Fibroblast of lung (primary cell): Measurements from ENCODE around the gene NEU2.

Experiments
- EZH2 ChIP-seq: IDR thresholded peaks from 2 replicates; pipeline ENCODE4 v1.5.1; 2012; ENCODE audit warnings: low read length, control low read depth, mild to moderate bottlenecking; ENCODE audit errors: missing control alignments
- TF ChIP-seq, protein P1 (sequence below), 2 donors: IDR thresholded peaks in 1 of 2; conservative IDR thresholded peaks in 1 of 2; 1 replicate in 1 of 2; 2 replicates in 1 of 2; pipeline ENCODE4 v1.5.1; 2011 to 2012; ENCODE audit warnings: low read length in 2 of 2, control low read depth in 1 of 2, inconsistent platforms in 1 of 2, low read depth in 1 of 2, mild to moderate bottlenecking in 1 of 2

DNA sequence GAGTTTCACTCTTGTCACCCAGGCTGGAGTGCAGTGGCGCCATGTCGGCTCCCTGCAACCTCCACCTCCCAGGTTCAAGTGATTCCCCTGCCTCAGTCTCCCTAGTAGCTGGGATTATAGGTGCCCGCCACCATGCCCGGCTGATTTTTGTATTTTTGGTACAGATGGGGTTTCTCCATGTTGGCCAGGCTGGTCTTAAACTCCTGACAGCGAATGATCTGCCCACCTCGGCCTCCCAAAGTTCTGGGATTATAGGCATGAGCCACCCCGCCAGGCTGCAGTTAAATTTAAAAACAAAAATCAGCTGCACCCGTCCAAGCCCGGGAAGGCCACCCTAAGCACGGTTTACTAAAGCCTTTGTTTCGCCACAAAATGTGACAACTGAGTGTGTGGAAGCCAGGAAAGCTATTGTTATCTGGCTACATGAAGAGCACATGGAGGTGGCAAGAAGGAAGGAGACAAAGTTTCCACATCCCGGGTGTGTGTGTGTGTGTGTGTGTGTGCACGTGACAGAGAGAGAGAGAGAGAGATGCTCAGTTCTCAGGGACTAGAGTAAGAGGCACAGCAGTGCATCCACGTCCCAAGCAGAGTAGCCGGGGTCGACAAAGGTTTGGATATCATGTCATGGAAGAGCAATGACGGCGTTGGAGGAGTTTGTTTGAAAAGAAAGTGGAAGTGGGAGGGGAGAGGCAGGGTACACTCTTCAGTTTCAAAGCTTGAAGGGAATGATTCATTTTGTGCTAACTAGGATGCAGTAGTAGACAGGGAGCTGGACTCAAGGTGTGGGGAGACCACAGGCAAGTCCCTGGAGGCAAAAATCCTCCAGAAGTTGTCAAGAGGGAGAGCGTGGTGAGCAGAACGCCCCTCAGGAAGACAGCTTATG lies 47.7 kb downstream of the NEU2 start:
- TF ChIP-seq, protein P1, sequence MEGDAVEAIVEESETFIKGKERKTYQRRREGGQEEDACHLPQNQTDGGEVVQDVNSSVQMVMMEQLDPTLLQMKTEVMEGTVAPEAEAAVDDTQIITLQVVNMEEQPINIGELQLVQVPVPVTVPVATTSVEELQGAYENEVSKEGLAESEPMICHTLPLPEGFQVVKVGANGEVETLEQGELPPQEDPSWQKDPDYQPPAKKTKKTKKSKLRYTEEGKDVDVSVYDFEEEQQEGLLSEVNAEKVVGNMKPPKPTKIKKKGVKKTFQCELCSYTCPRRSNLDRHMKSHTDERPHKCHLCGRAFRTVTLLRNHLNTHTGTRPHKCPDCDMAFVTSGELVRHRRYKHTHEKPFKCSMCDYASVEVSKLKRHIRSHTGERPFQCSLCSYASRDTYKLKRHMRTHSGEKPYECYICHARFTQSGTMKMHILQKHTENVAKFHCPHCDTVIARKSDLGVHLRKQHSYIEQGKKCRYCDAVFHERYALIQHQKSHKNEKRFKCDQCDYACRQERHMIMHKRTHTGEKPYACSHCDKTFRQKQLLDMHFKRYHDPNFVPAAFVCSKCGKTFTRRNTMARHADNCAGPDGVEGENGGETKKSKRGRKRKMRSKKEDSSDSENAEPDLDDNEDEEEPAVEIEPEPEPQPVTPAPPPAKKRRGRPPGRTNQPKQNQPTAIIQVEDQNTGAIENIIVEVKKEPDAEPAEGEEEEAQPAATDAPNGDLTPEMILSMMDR (conservative IDR thresholded peaks at IDR 0.05 in 1 of 2, IDR thresholded peaks at IDR 0.05 in 1 of 2; ENCODE audit: low read depth in 1 of 2, low read length in 2 of 2) = no peak
- TF ChIP-seq EZH2 = no peak
